ENCODE data around the gene PKDCC.

The PKDCC gene

DNA sequence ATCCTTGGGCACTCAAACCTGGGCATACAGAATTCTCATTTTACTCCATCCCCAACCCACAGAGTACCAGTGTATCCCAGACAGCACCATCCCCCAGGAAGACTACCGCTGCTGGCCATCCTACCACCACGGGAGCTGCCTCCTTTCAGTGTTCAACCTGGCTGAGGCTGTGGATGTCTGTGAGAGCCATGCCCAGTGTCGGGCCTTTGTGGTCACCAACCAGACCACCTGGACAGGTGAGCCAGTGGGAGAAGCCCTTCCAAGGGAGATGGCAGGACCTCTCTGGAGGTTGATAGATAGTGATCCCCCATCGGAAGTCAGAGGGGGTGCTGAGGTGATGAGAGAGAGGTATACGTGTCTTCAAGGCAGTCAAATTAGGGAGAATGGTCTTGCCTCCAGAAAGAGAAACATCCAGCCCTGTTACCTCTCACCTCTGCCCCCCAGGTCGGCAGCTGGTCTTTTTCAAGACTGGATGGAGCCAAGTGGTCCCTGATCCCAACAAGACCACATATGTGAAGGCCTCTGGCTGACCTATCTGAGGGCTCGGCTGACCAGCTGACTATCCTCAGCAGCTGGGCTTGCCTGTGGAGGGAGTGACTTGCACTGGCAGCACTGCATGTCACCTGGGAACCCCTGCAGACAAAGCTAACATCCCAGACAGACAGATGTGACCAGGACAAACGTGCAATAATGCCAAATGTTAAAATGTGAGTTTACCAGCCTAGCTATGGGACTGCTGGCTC lies 9.5 kb downstream of the PKDCC start:
- peak overlapping the region; percentile 93 for H3K27ac ChIP-seq
- TF ChIP-seq, protein P1, sequence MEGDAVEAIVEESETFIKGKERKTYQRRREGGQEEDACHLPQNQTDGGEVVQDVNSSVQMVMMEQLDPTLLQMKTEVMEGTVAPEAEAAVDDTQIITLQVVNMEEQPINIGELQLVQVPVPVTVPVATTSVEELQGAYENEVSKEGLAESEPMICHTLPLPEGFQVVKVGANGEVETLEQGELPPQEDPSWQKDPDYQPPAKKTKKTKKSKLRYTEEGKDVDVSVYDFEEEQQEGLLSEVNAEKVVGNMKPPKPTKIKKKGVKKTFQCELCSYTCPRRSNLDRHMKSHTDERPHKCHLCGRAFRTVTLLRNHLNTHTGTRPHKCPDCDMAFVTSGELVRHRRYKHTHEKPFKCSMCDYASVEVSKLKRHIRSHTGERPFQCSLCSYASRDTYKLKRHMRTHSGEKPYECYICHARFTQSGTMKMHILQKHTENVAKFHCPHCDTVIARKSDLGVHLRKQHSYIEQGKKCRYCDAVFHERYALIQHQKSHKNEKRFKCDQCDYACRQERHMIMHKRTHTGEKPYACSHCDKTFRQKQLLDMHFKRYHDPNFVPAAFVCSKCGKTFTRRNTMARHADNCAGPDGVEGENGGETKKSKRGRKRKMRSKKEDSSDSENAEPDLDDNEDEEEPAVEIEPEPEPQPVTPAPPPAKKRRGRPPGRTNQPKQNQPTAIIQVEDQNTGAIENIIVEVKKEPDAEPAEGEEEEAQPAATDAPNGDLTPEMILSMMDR (conservative IDR thresholded peaks at IDR 0.05): no peak

DNA sequence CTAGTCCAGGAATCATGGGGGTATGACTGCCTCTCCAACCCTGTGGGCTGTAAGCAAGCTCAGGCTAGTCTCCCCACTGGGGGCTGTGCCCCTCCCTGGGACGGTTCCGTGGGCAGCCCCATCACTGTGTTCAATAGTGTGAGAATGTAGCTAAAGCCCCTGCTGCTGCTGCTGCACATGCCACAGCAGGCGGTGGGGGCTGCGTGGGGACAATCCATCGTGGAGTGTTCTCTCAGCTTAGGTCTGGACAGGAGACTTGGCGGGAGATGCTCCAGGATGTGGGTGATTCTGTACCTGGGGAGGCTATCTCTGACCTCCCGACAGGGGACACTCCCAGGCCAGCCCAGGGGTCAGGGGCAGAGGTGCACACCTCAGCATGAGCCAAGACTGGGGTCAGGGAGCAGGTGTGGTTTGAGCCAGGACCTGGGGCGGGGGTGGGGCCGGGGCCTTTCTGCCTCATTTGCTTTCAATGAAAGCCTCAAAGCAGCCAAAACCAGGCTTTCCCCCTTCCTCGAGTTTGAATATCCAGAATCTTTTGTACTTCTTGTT lies 10.2 kb downstream of the PKDCC start:
- peak overlapping the region; percentile 93; the same call in 1 of the 2 replicates for H3K27ac ChIP-seq
- TF ChIP-seq, protein P1 (conservative IDR thresholded peaks at IDR 0.05): no peak

DNA sequence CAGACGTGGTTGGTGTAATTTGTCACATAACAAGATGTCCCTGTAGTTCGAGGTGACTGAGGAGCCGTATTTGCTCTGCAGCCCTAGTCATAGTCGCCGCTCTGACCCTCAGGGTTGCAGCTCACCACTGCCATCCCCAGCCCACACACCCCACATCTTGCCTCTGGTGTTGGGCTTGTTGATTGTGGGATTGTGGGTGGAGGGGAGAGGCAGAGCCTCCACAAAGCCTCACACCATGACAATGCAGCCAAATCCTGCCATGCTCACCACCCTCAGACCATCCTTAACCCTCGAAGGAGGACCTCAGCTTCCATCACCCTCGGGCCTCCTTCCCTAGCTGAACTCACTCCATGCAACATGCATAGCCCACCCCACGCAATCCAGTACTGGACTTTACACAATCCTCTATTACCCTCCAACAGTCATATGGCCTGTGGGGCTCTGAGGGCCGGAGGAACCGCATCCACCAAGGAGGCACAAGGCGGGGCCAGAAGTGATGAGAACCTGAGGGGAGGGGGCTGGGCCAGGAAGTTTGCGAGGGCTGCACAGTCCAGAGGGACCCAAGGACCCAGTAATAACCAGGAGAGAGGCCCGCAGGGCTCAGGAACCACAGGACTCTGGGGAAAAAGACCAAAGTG lies 11.6 kb downstream of the PKDCC start:
- no peak overlapping the region for H3K27ac ChIP-seq
- TF ChIP-seq, protein P1 (conservative IDR thresholded peaks at IDR 0.05): no peak

DNA sequence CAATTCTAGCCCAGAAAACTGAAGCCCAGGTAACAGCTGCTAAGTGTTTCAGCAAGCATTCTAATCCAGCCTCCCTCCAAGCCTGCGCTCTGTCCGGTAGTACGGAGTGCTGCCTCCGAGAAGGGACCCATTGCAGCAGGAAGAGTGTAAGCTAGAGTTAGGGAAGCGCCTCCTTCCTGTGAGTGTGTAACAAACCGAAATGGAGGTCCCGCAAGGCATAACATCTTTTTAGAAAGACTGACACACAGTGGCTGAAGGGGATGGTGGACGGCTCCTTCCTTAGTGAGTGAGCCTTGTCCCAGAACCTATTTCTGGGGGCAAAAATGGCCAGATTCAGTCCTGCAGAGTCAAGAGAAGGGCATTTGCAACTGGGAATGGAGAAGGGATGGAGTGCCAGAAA lies 12.2 kb downstream of the PKDCC start:
- TF ChIP-seq, protein P1 (conservative IDR thresholded peaks at IDR 0.05): no peak
- no peak overlapping the region for H3K27ac ChIP-seq

DNA sequence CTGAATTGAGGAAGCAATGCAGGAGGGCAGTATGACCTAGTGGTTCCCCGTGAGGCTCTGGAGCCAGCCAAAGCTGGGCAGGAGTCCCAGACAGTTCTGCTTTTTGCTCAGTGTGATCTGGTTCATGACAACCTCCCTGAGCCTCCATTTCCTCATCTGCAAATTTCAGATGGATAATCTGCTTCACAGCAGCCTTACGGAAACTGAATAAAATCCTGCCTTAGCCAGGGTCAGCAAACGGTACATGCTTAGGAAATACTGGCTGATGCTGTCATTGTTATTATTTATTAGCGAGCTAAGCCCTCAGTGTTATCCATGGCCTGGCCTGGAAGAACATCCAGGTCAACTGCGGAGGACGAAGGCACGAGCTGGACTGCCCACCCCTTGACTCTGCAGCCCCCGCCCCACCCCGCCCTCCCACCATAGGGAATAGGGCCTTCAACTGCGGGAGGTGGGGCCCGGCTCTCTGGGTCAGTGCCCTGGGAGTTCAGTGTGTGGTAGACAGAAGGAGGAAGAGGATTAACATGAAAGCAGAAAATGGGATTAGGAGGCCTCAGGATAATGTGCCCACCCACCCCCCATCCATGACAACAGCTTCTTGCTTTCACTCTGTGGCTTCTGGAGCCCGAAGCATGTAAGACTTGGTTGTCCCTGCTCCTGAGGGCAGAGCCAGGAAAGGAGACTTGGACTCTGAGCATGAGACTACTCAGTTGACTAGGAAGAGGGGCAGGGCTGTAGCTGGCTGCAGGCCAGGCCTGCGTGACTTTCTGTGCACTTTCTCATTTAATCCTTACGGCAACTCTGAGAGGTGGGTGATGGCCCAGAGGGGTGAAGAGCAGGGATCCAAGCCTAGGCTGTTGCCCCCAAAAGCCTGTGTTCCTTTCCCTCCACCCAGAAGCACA lies 13.1 kb downstream of the PKDCC start:
- TF ChIP-seq, protein P1 (conservative IDR thresholded peaks at IDR 0.05): no peak
- H3K27ac ChIP-seq: no peak overlapping the region

DNA sequence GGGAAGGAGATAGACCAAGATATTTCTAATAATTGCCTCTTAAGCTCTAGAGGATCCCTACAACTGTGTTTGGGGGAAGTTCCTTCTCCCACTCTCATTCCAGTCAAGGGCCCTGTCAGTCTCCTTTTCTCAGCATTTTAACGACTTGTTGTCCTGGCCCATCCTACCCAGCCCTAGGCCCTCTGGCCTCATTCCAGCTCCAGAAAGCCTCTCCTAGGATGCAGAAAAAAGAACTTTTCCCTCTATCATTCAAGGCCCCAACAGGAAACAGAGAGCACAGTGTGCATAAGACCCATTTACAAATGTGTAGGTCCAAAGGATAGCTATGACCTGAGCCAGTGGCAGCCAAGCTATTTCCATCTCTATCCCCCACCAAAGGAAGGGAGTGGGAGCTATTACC lies 14.0 kb downstream of the PKDCC start:
- TF ChIP-seq, protein P1 (conservative IDR thresholded peaks at IDR 0.05): no peak
- no peak overlapping the region for H3K27ac ChIP-seq

Measured in VCaP (cell line).